Liver (tissue), 3 donors: ENCODE data around the gene ANKRD60.

Experiments used
- ATF3 ChIP-seq: IDR thresholded peaks from 2 replicates; pipeline ENCODE4 v1.6.1; 2016; ENCODE audit warnings: antibody characterized with exemption
- CTCF ChIP-seq: fragments of 150-350 bp; IDR thresholded peaks from 2 replicates; pipeline ENCODE4 v1.5.1; 2017; ENCODE audit warnings: improper control_type of control experiment, low read depth, low read length; ENCODE audit not compliant: missing input control
- EGR1 ChIP-seq, 2 donors: IDR thresholded peaks; 2 replicates each; pipeline ENCODE4 v1.6.1; 2016 to 2018; ENCODE audit warnings: antibody characterized with exemption in 2 of 2, low read depth in 2 of 2
- HNF4G ChIP-seq: IDR thresholded peaks from 2 replicates; pipeline ENCODE4 v1.6.1; 2016; ENCODE audit warnings: antibody characterized with exemption
- JUND ChIP-seq, 2 donors: IDR thresholded peaks; 2 replicates each; pipeline ENCODE4 v1.6.1; 2016; ENCODE audit warnings: antibody characterized with exemption in 2 of 2
- MAX ChIP-seq: IDR thresholded peaks from 2 replicates; pipeline ENCODE4 v1.6.1; 2016; ENCODE audit warnings: antibody characterized with exemption
- NR2F2 ChIP-seq: IDR thresholded peaks from 2 replicates; pipeline ENCODE4 v1.6.1; 2016; ENCODE audit warnings: antibody characterized with exemption
- RAD21 ChIP-seq, 2 donors: IDR thresholded peaks; 2 replicates each; pipeline ENCODE4 v1.6.1; 2016; ENCODE audit warnings: antibody characterized with exemption in 2 of 2, mild to moderate bottlenecking in 2 of 2
- REST ChIP-seq: IDR thresholded peaks from 2 replicates; pipeline ENCODE4 v1.6.1; 2016; ENCODE audit warnings: antibody characterized with exemption, mild to moderate bottlenecking
- SP1 ChIP-seq: IDR thresholded peaks from 2 replicates; pipeline ENCODE4 v1.6.1; 2018; ENCODE audit warnings: antibody characterized with exemption, mild to moderate bottlenecking
- TAF1 ChIP-seq: conservative IDR thresholded peaks from 2 replicates; pipeline ENCODE4 v1.6.1; 2016; ENCODE audit warnings: antibody characterized with exemption, mild to moderate bottlenecking
- YY1 ChIP-seq: IDR thresholded peaks from 2 replicates; pipeline ENCODE4 v1.6.1; 2016; ENCODE audit warnings: antibody characterized with exemption, mild to moderate bottlenecking
- ZBTB33 ChIP-seq: IDR thresholded peaks from 2 replicates; pipeline ENCODE4 v1.6.1; 2016; ENCODE audit warnings: antibody characterized with exemption
- donor health status: healthy.
- donor health status: healthy.

- TF ChIP-seq YY1 (no peak), CTCF (no peak), REST (no peak), SP1 (no peak), MAX (no peak), RAD21 (IDR thresholded peaks at IDR 0.05) (no peak), ATF3 (no peak), ZBTB33 (no peak), JUND (IDR thresholded peaks at IDR 0.05) (no peak), TAF1 (no peak), HNF4G (no peak), EGR1 (IDR thresholded peaks at IDR 0.05; ENCODE audit: low read depth in 2 of 2) (no peak), NR2F2 (no peak)
These were observed 43.5 kb downstream of the ANKRD60 start for GRCh38 chr20:58184984-58185383.
